Liver (tissue), 9 donors: Measurements from ENCODE around the gene C19orf44. TPM values are rescaled to one million over a fixed set of nuclear protein-coding genes. Genes with fewer than 3 reads are reported as not detected.

Experiments
- DNase-seq: peaks from one replicate; pipeline ENCODE4 v3.0.0-alpha.2; 2017; ENCODE audit warnings: low spot score
- H3K27ac ChIP-seq, 2 donors: one replicate each; pipeline ENCODE4 v1.7.0; 2013; ENCODE audit warnings: inconsistent platforms in 2 of 2, low read length in 2 of 2, control low read depth in 1 of 2, low read depth in 1 of 2, mild to moderate bottlenecking in 1 of 2
- H3K27me3 ChIP-seq, 4 donors: one replicate each; pipeline versions ENCODE4 v1.6.1 to v1.7.0; 2013; ENCODE audit warnings: low read length in 3 of 4, inconsistent platforms in 1 of 4, mild to moderate bottlenecking in 1 of 4, moderate library complexity in 1 of 4; ENCODE audit not compliant: control insufficient read depth in 4 of 4, insufficient read depth in 4 of 4
- H3K36me3 ChIP-seq, 4 donors: one replicate each; pipeline versions ENCODE4 v1.6.1 to v1.7.0; 2013; ENCODE audit warnings: low read length in 3 of 4, mild to moderate bottlenecking in 3 of 4, low read depth in 1 of 4, moderate library complexity in 1 of 4; ENCODE audit not compliant: control insufficient read depth in 4 of 4, insufficient read depth in 3 of 4
- H3K4me1 ChIP-seq, 4 donors: one replicate each; pipeline versions ENCODE4 v1.6.1 to v1.7.0; 2013; ENCODE audit warnings: low read length in 3 of 4, mild to moderate bottlenecking in 3 of 4, moderate library complexity in 1 of 4; ENCODE audit not compliant: control insufficient read depth in 4 of 4, insufficient read depth in 4 of 4
- H3K4me3 ChIP-seq, 3 donors: one replicate each; pipeline versions ENCODE4 v1.6.1 to v1.7.0; 2013; ENCODE audit warnings: low read length in 3 of 3, control low read depth in 1 of 3, low read depth in 1 of 3, mild to moderate bottlenecking in 1 of 3
- H3K9ac ChIP-seq, 2 donors: one replicate each; pipeline ENCODE4 v1.7.0; 2013; ENCODE audit warnings: low read length in 2 of 2, mild to moderate bottlenecking in 2 of 2, moderate library complexity in 2 of 2, control low read depth in 1 of 2, low read depth in 1 of 2
- H3K9me3 ChIP-seq, 4 donors: one replicate each; pipeline versions ENCODE4 v1.6.1 to v1.7.0; 2013; ENCODE audit warnings: low read length in 3 of 4; ENCODE audit not compliant: control insufficient read depth in 4 of 4
- ATF3 ChIP-seq: IDR thresholded peaks from 2 replicates; pipeline ENCODE4 v1.6.1; 2016; ENCODE audit warnings: antibody characterized with exemption
- CTCF ChIP-seq: fragments of 150-350 bp; IDR thresholded peaks from 2 replicates; pipeline ENCODE4 v1.5.1; 2017; ENCODE audit warnings: improper control_type of control experiment, low read depth, low read length; ENCODE audit not compliant: missing input control
- EGR1 ChIP-seq, 2 donors: IDR thresholded peaks; 2 replicates each; pipeline ENCODE4 v1.6.1; 2016 to 2018; ENCODE audit warnings: antibody characterized with exemption in 2 of 2, low read depth in 2 of 2
- FOXA1 ChIP-seq: IDR thresholded peaks from 2 replicates; pipeline ENCODE4 v1.6.1; 2016; ENCODE audit warnings: antibody characterized with exemption
- FOXA2 ChIP-seq: IDR thresholded peaks from 2 replicates; pipeline ENCODE4 v1.6.1; 2016; ENCODE audit warnings: antibody characterized with exemption
- GABPA ChIP-seq, 2 donors: IDR thresholded peaks in 1 of 2; conservative IDR thresholded peaks in 1 of 2; 2 replicates each; pipeline ENCODE4 v1.6.1; 2016; ENCODE audit warnings: antibody characterized with exemption in 2 of 2, mild to moderate bottlenecking in 1 of 2, moderate library complexity in 1 of 2
- HNF4A ChIP-seq, 2 donors: conservative IDR thresholded peaks; 2 replicates each; pipeline ENCODE4 v1.6.1; 2016; ENCODE audit warnings: antibody characterized with exemption in 2 of 2, mild to moderate bottlenecking in 2 of 2
- HNF4G ChIP-seq: IDR thresholded peaks from 2 replicates; pipeline ENCODE4 v1.6.1; 2016; ENCODE audit warnings: antibody characterized with exemption
- JUND ChIP-seq, 2 donors: IDR thresholded peaks; 2 replicates each; pipeline ENCODE4 v1.6.1; 2016; ENCODE audit warnings: antibody characterized with exemption in 2 of 2
- MAX ChIP-seq: IDR thresholded peaks from 2 replicates; pipeline ENCODE4 v1.6.1; 2016; ENCODE audit warnings: antibody characterized with exemption
- NR2F2 ChIP-seq: IDR thresholded peaks from 2 replicates; pipeline ENCODE4 v1.6.1; 2016; ENCODE audit warnings: antibody characterized with exemption
- RAD21 ChIP-seq, 2 donors: IDR thresholded peaks; 2 replicates each; pipeline ENCODE4 v1.6.1; 2016; ENCODE audit warnings: antibody characterized with exemption in 2 of 2, mild to moderate bottlenecking in 2 of 2
- REST ChIP-seq: IDR thresholded peaks from 2 replicates; pipeline ENCODE4 v1.6.1; 2016; ENCODE audit warnings: antibody characterized with exemption, mild to moderate bottlenecking
- RXRA ChIP-seq, 2 donors: IDR thresholded peaks; 2 replicates each; pipeline ENCODE4 v1.6.1; 2017 to 2018; ENCODE audit warnings: antibody characterized with exemption in 2 of 2, mild to moderate bottlenecking in 1 of 2
- SP1 ChIP-seq: IDR thresholded peaks from 2 replicates; pipeline ENCODE4 v1.6.1; 2018; ENCODE audit warnings: antibody characterized with exemption, mild to moderate bottlenecking
- TAF1 ChIP-seq: conservative IDR thresholded peaks from 2 replicates; pipeline ENCODE4 v1.6.1; 2016; ENCODE audit warnings: antibody characterized with exemption, mild to moderate bottlenecking
- YY1 ChIP-seq: IDR thresholded peaks from 2 replicates; pipeline ENCODE4 v1.6.1; 2016; ENCODE audit warnings: antibody characterized with exemption, mild to moderate bottlenecking
- ZBTB33 ChIP-seq: IDR thresholded peaks from 2 replicates; pipeline ENCODE4 v1.6.1; 2016; ENCODE audit warnings: antibody characterized with exemption
- WGBS: extraction: QIAGEN DNeasy Blood & Tissue Kit; methylation state at CpG from one replicate; pipeline ENCODE4 v1.1.7; 2013; 5-methylcytosine and 5-hydroxymethylcytosine counted together
- polyA plus RNA-seq, 2 donors: library from polyadenylated mRNA; stranded (reverse) in 1 of 2; unstranded in 1 of 2; fragments of 200-250 nt in 1 of 2; fragments of >200 nt in 1 of 2; fragmentation: Nextera tagmentation in 1 of 2; extraction: Ambion mirVana in 1 of 2; gene quantifications; one replicate each; pipeline versions ENCODE4 v1.2.1 to v1.2.3, GENCODE V29; 2013 to 2015
- total RNA-seq, 2 donors: library from RNA; depleted of rRNA; stranded (reverse); fragments of >200 nt; gene quantifications; one replicate each; pipeline ENCODE4 v1.2.3, GENCODE V29; 2014
- donor health status: healthy.
- donor health status: healthy.
- donor health status: healthy.
- donor health status: healthy.
- donor health status: healthy.

The C19orf44 gene
- total and polyA plus RNA-seq, 4 donors = 0.89 to 3.0 (median 1.3) TPM

GRCh38 chr19:16462757-16463250 lies 33.4 kb upstream of the C19orf44 start:
- TF ChIP-seq SP1 (peak; percentile 16), ZBTB33 (no peak), NR2F2 (no peak), HNF4G (no peak), FOXA1 (no peak), ATF3 (no peak), HNF4A (conservative IDR thresholded peaks at IDR 0.05) (peak; percentile 8 to 66), EGR1 (IDR thresholded peaks at IDR 0.05; ENCODE audit: low read depth in 2 of 2) (no peak), GABPA (IDR thresholded peaks at IDR 0.05 in 1 of 2, conservative IDR thresholded peaks at IDR 0.05 in 1 of 2) (no peak), MAX (no peak), FOXA2 (no peak), REST (no peak), JUND (IDR thresholded peaks at IDR 0.05) (peak in 1 of 2 donors; percentile 86), CTCF (no peak), RXRA (IDR thresholded peaks at IDR 0.05) (peak in 1 of 2 donors; percentile 83), TAF1 (no peak), RAD21 (IDR thresholded peaks at IDR 0.05) (no peak), YY1 (peak; percentile 16)
- Histone ChIP-seq H3K4me1 (peaks cover 9 to 44% (median 33%) of the 10 kb centered on the region in 4 donors), H3K9ac (no peak overlapping the region), H3K27ac (peak overlapping the region; percentile 53 to 65), H3K36me3 (no peaks in the 10 kb centered on the region), H3K4me3 (no peak overlapping the region), H3K9me3 (no peaks in the 10 kb centered on the region), H3K27me3 (no peaks in the 10 kb centered on the region)
- WGBS = 56% methylated on average over 6 of the region's 6 CpGs
- no peak for DNase-seq
